HG03097 (cell line): Measurements from ENCODE around the gene AMT.
A peak's percentile ranks its signal among the peaks of the same experiment; 100 is the strongest.
"Not testable (repeated sequence)": the region's sequence is repeated elsewhere in the genome, so short reads cannot be mapped to it uniquely, and the experiment has no call there.

Experiments used
- ATAC-seq: cut with Tn5 transposase; IDR thresholded peaks from one replicate; pipeline ENCODE4 v1.9.1; 2021; ENCODE audit not compliant: unreplicated experiment, low FRiP score

AMT gene

GRCh38 chr3:49427586-49427985 lies 5.3 kb upstream of the AMT start:
- ATAC-seq, result no peak

GRCh38 chr3:49424816-49425215 lies 2.5 kb upstream of the AMT start:
- ATAC-seq, result no peak

GRCh38 chr3:49421890-49422378 lies 339 bp downstream of the AMT start:
- ATAC-seq, result no peak

GRCh38 chr3:49417516-49418120 lies 4.7 kb downstream of the AMT start:
- no peak for ATAC-seq

- no peak for ATAC-seq
Measured at GRCh38 chr3:49416867-49417266, 5.4 kb downstream of the AMT start.

- ATAC-seq, result no peak
Measured at GRCh38 chr3:49415931-49416601, 6.2 kb downstream of the AMT start.

- no peak for ATAC-seq
Measured at GRCh38 chr3:49414753-49415152, 7.5 kb downstream of the AMT start.

GRCh38 chr3:49413338-49413734 lies 8.9 kb downstream of the AMT start:
- no peak for ATAC-seq

- no peak for ATAC-seq
Measured at GRCh38 chr3:49412632-49413337, 9.5 kb downstream of the AMT start.

GRCh38 chr3:49411968-49412631 lies 10.2 kb downstream of the AMT start, which contains the start of the genes RHOA and TCTA:
Gene RHOA, minus strand, starts transcription at chr3:49411976. Its CDS starts 36,387 bp downstream, at chr3:49375589.
Gene TCTA, plus strand, starts transcription at chr3:49412423. Its CDS starts 4 bp downstream, at chr3:49412427.
- peak; percentile 78 for ATAC-seq

- ATAC-seq, result peak; percentile 28
Measured at GRCh38 chr3:49411535-49411967, 10.7 kb downstream of the AMT start.

GRCh38 chr3:49410846-49411534 lies 11.3 kb downstream of the AMT start:
- no peak for ATAC-seq

- ATAC-seq, result no peak
Measured at GRCh38 chr3:49410066-49410845, 12.0 kb downstream of the AMT start.

- ATAC-seq, result no peak
Measured at GRCh38 chr3:49406571-49407565, 15.4 kb downstream of the AMT start.

GRCh38 chr3:49405570-49405969 lies 16.7 kb downstream of the AMT start:
- ATAC-seq, result not testable (repeated sequence)

- ATAC-seq, result no peak
Measured at GRCh38 chr3:49403891-49404290, 18.4 kb downstream of the AMT start.

GRCh38 chr3:49401766-49402165 lies 20.5 kb downstream of the AMT start:
- ATAC-seq, result no peak

- no peak for ATAC-seq
Measured at GRCh38 chr3:49399461-49399860, 22.8 kb downstream of the AMT start.
